NCI-H2227 treated with DMSO at 0.1 percent for 48 hours (cell line): ENCODE measurements around the gene PHF14.
A peak's percentile ranks its signal among the peaks of the same experiment; 100 is the strongest.

Experiments
- DNase-seq: peaks from one replicate; lab custom pipeline; 2025; lab: John Stamatoyannopoulos, UW

The PHF14 gene

GRCh38 chr7:11120068-11120664, 146.5 kb downstream of the PHF14 start:
- DNase-seq: no peak

GRCh38 chr7:11120675-11121220, 147.1 kb downstream of the PHF14 start:
- no peak for DNase-seq

GRCh38 chr7:11124856-11125559, 151.3 kb downstream of the PHF14 start:
- DNase-seq: no peak

GRCh38 chr7:11127114-11127785, 153.6 kb downstream of the PHF14 start:
- no peak for DNase-seq

GRCh38 chr7:11127988-11128387, 154.3 kb downstream of the PHF14 start:
- no peak for DNase-seq

- no peak for DNase-seq
Measured at GRCh38 chr7:11128498-11128897, 154.8 kb downstream of the PHF14 start.

- DNase-seq: no peak
Measured at GRCh38 chr7:11130012-11130411, 156.3 kb downstream of the PHF14 start.

GRCh38 chr7:11130601-11131000, 156.9 kb downstream of the PHF14 start:
- no peak for DNase-seq

- no peak for DNase-seq
Measured at GRCh38 chr7:11133436-11133959, 159.8 kb downstream of the PHF14 start.

- DNase-seq: no peak
Measured at GRCh38 chr7:11135573-11135972, 161.9 kb downstream of the PHF14 start.

- DNase-seq: no peak
Measured at GRCh38 chr7:11141541-11141940, 167.9 kb downstream of the PHF14 start.

- DNase-seq: peak; percentile 20
Measured at GRCh38 chr7:11153694-11154093, 180.0 kb downstream of the PHF14 start.

GRCh38 chr7:11155883-11156282, 182.2 kb downstream of the PHF14 start:
- DNase-seq: no peak

- no peak for DNase-seq
Measured at GRCh38 chr7:11161499-11161898, 187.8 kb downstream of the PHF14 start.

GRCh38 chr7:11163220-11163619, 189.5 kb downstream of the PHF14 start:
- DNase-seq: no peak

- DNase-seq: no peak
Measured at GRCh38 chr7:11166051-11166450, 192.4 kb downstream of the PHF14 start.

GRCh38 chr7:11168650-11169170, 195.0 kb downstream of the PHF14 start:
- DNase-seq: peak; percentile 16

GRCh38 chr7:11170175-11170574, 196.5 kb downstream of the PHF14 start:
- DNase-seq: no peak

- DNase-seq: no peak
Measured at GRCh38 chr7:11170863-11171568, 197.3 kb downstream of the PHF14 start.

- no peak for DNase-seq
Measured at GRCh38 chr7:11171569-11172192, 198.0 kb downstream of the PHF14 start.

- DNase-seq: no peak
Measured at GRCh38 chr7:11172835-11173234, 199.2 kb downstream of the PHF14 start.
